ENCODE measurements around the gene TCEANC2. TPM values are rescaled to one million over a fixed set of nuclear protein-coding genes. Genes with fewer than 3 reads are reported as not detected.
"Not testable (repeated sequence)": the region's sequence is repeated elsewhere in the genome, so short reads cannot be mapped to it uniquely, and the experiment has no call there.

TCEANC2 gene
- total RNA-seq, 1 donor from 2014 or later = 3.6 TPM

- DNase-seq (ENCODE audit: low read depth) = no peak
- no peak overlapping the region for H3K4me3 ChIP-seq (ENCODE audit: low read depth, low read length)
- no peaks in the 10 kb centered on the region for H3K36me3 ChIP-seq (ENCODE audit: control insufficient read depth, insufficient read depth, low read length)
- no peak for TF ChIP-seq CTCF (IDR thresholded peaks at IDR 0.05; ENCODE audit: insufficient read depth, low read length, poor library complexity, severe bottlenecking)
- H3K27me3 ChIP-seq (ENCODE audit: control insufficient read depth, insufficient read depth, low read length) = no peaks in the 10 kb centered on the region
These were observed 29.1 kb upstream of the TCEANC2 start for GRCh38 chr1:54024358-54024757.

GRCh38 chr1:54024811-54025210 is 28.6 kb upstream of the TCEANC2 start:
- DNase-seq (ENCODE audit: low read depth); H3K4me3 ChIP-seq (ENCODE audit: low read depth, low read length); H3K27me3 ChIP-seq (ENCODE audit: control insufficient read depth, insufficient read depth, low read length); H3K36me3 ChIP-seq (ENCODE audit: control insufficient read depth, insufficient read depth, low read length): not testable (repeated sequence)

DNA sequence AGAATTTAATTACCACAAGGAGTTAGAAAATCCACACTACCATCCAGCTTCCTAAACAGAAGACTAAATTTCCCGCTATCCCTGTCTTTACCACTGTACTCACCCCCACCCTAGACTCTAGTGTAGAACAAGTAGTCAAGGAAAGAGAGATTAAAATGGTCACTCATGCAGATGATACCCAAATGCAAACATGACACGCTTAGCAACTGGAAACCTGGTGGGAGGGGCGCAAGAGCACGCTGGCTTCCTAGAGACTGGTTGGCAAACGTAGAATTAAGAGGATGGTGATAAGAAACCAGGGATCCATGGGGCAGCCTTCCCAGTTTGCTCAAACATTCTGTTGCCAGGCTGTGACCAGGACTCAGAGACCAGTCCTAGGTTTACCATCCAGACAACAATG is 25.6 kb upstream of the TCEANC2 start:
- Histone ChIP-seq H3K36me3 (ENCODE audit: control insufficient read depth, insufficient read depth, low read length) (no peaks in the 10 kb centered on the region), H3K27me3 (ENCODE audit: control insufficient read depth, insufficient read depth, low read length) (no peaks in the 10 kb centered on the region), H3K4me3 (ENCODE audit: low read depth, low read length) (no peak overlapping the region)
- no peak for TF ChIP-seq CTCF (IDR thresholded peaks at IDR 0.05; ENCODE audit: insufficient read depth, low read length, poor library complexity, severe bottlenecking)
- DNase-seq (ENCODE audit: low read depth) = no peak

DNA sequence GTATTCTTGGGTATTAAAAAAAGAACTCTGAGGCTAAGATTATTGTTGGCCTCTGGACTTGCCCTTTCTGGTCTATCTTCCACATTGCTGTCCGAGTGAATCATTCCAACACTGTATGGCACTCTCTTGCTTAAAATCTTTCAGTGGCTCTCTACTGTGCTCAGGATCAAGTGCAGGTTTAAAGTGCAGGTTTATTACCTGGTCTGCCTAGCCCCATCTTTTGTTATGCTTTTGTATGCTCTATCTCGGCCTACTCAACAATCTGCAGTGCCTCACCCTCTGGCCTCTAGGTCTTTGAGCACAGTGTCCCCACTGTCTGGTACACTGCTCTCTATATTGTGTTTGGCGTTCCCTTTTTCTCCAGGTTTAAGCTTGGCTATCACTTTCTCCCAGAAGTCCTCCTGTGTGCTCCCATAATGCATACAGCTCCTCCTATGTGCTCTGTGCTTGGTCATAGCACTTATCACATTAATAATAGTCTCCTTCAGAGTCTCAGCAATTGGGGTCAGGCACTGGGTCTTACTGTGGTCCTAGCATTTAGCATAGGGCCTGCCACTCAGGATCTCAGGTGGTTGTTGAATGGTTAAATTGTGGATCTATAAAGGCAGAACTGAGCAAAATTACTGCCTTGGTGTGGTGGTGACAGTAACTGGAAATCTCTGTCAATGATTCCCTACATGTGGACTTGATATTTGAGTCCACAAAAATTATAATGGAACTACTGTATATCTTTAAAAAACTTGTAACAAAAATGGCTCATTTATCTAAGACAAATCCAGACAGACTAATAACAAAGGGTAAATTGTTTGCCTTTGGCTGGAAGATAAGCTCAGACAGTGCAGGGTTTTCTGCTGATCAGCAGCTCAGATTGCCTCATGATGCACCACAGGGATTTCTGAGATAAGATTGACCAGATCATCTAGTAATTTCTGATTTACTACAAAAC is 24.8 kb upstream of the TCEANC2 start:
- H3K36me3 ChIP-seq (ENCODE audit: control insufficient read depth, insufficient read depth, low read length) = no peaks in the 10 kb centered on the region
- no peaks in the 10 kb centered on the region for H3K27me3 ChIP-seq (ENCODE audit: control insufficient read depth, insufficient read depth, low read length)

DNA sequence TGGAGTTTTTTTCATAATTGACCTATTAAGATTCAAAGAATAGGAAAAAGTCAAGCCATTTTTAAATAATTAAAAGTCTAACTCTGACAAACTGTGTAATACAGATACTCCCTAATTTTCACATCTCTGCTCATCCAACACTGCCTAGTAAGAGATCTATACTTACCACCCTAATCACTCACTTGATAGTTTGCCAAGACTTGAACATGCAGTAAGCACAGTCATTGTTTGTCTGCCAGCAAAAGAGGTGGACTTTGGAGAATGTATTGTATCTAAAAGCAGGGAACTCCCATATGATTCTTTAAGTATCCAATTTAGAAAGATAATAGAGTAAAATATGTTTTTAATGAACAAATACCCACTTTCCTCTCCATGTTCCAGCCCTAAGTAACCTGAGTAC is 15.9 kb upstream of the TCEANC2 start:
- no peak for DNase-seq (ENCODE audit: low read depth)
- Histone ChIP-seq H3K36me3 (ENCODE audit: control insufficient read depth, insufficient read depth, low read length) (no peaks in the 10 kb centered on the region), H3K27me3 (ENCODE audit: control insufficient read depth, insufficient read depth, low read length) (no peaks in the 10 kb centered on the region), H3K4me3 (ENCODE audit: low read depth, low read length) (no peak overlapping the region)
- TF ChIP-seq CTCF (IDR thresholded peaks at IDR 0.05; ENCODE audit: insufficient read depth, low read length, poor library complexity, severe bottlenecking) = no peak

More for the DNA sequence above, 24.8 kb upstream of the TCEANC2 start:
- H3K4me3 ChIP-seq (ENCODE audit: low read depth, low read length) = no peak overlapping the region
- no peak for TF ChIP-seq CTCF (IDR thresholded peaks at IDR 0.05; ENCODE audit: insufficient read depth, low read length, poor library complexity, severe bottlenecking)
- DNase-seq (ENCODE audit: low read depth) = no peak

DNA sequence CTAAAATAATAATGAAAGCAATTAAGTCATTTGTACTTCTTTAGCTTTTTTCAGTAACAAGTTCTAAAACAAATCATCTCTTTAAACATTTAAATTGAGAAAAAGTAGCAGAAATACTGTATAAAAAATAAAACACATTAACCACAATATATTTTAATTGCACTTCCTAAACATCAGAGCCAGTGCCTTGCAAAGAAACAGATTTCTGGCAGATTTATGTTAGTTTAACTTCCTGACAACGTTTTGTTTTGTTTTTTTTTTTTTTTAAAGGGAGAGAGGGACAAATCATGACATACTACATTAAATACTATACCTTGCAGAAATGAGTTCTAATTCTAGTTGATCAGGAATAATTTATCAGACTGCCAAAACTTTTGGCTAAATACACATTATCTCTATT is 11.6 kb upstream of the TCEANC2 start:
- no peak for DNase-seq (ENCODE audit: low read depth)
- no peak for TF ChIP-seq CTCF (IDR thresholded peaks at IDR 0.05; ENCODE audit: insufficient read depth, low read length, poor library complexity, severe bottlenecking)
- Histone ChIP-seq H3K27me3 (ENCODE audit: control insufficient read depth, insufficient read depth, low read length) (no peaks in the 10 kb centered on the region), H3K4me3 (ENCODE audit: low read depth, low read length) (no peak overlapping the region), H3K36me3 (ENCODE audit: control insufficient read depth, insufficient read depth, low read length) (no peaks in the 10 kb centered on the region)
